Activated T-helper 1 cell treated with anti-CD3 and anti-CD28 coated beads, Interleukin-12 subunit alpha, Interleukin-12 subunit beta, Interleukin-2, Interleukin-4 antibody, amounts not matched to agents 30 ng/mL and 10 ng/mL and 1 ng/mL, durations not matched to agents 14 hours and 24 hours and 36 hours (primary cell): ENCODE measurements around the gene ZBTB14. TPM values are rescaled to one million over a fixed set of nuclear protein-coding genes. Genes with fewer than 3 reads are reported as not detected.
A peak's percentile ranks its signal among the peaks of the same experiment; 100 is the strongest.

Source experiments
- DNase-seq: peaks from one replicate; pipeline ENCODE4 v3.0.0; 2021; ENCODE audit warnings: low spot score
- H3K27ac Mint-ChIP-seq: one replicate; pipeline ENCODE4 v1.8.0; 2021; ENCODE audit warnings: mild to moderate bottlenecking, mixed read lengths
- H3K27me3 Mint-ChIP-seq: one replicate; pipeline ENCODE4 v1.8.0; 2022; ENCODE audit warnings: mild to moderate bottlenecking, moderate library complexity, mixed read lengths; ENCODE audit not compliant: insufficient read depth
- H3K36me3 Mint-ChIP-seq: one replicate; pipeline ENCODE4 v1.8.0; 2021; ENCODE audit warnings: low read depth, mixed read lengths
- H3K4me1 Mint-ChIP-seq: one replicate; pipeline ENCODE4 v1.8.0; 2021; ENCODE audit warnings: low read depth, mixed read lengths
- H3K4me3 Mint-ChIP-seq: one replicate; pipeline ENCODE4 v1.8.0; 2021; ENCODE audit warnings: mild to moderate bottlenecking, moderate library complexity, mixed read lengths
- H3K9me3 Mint-ChIP-seq: one replicate; pipeline ENCODE4 v1.8.0; 2021; ENCODE audit warnings: mixed read lengths
- intact Hi-C: fragments of 100-400 bp; cut with micrococcal nuclease; formaldehyde crosslinking; loops from one replicate; pipeline ENCODE4 v1.15.1; 2024
- total RNA-seq: library from RNA; stranded (reverse); gene quantifications from 2 replicates; pipeline ENCODE4 v1.2.3, GENCODE V29; 2022

ZBTB14 gene
- total RNA-seq = 17.1 and 19.5 TPM in 2 replicates

- peak within 1 kb of the TSS; percentile 98 for H3K27ac Mint-ChIP-seq
- DNase-seq = peak; percentile 69
- peaks cover 34% of the 10 kb centered on the region for H3K4me1 Mint-ChIP-seq
- H3K4me3 Mint-ChIP-seq = peak within 1 kb of the TSS; percentile 94
- H3K9me3 Mint-ChIP-seq = no peaks in the 10 kb centered on the region
- peaks cover 19% of the 10 kb centered on the region for H3K36me3 Mint-ChIP-seq
- H3K27me3 Mint-ChIP-seq = peaks cover 13% of the 10 kb centered on the region
- intact Hi-C loops = loop anchor here (5.0 kb wide), 1 partner anchor 1848 kb away; no protein-coding TSS in a partner anchor
Observed at GRCh38 chr18:5295231-5295920, at the start of gene ZBTB14. Gene ZBTB14, minus strand, starts transcription at chr18:5295726. Its CDS starts 2,480 bp downstream, at chr18:5293246.

DNA sequence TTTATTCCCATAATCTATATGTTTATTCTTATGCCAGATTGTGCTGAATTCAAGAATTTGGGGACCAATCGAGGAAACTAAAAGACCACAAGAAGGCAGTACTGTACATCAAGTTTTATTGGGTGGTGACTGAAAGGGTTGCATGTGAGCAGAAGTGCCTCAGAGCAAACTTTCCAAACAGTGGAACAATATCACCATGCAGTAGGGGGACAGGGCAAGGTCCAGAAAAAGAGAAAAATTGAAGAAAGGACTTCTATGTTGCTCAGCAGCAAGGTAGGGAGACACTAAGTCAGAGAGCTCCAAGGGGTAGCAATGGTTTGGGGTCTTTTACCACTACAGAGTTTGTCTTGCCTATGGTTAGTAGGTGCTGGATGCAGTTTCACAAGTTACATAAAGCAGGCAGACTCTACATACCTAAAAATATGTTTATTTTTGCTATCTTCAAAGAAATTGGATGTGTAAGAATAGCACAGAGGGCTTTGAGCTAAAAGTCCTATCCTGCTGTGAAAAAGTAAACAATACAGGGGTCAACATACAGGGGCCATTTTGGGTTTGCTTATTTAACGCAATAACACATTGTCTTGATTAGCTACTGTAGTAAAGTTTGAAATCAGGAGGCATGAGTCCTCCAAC is 43.8 kb upstream of the ZBTB14 start:
- intact Hi-C loops = no loop called here
- Mint-ChIP-seq H3K36me3 (no peaks in the 10 kb centered on the region), H3K9me3 (no peaks in the 10 kb centered on the region), H3K4me1 (no peaks in the 10 kb centered on the region), H3K27me3 (no peaks in the 10 kb centered on the region), H3K4me3 (no peak overlapping the region), H3K27ac (no peak overlapping the region)
- DNase-seq = no peak

DNA sequence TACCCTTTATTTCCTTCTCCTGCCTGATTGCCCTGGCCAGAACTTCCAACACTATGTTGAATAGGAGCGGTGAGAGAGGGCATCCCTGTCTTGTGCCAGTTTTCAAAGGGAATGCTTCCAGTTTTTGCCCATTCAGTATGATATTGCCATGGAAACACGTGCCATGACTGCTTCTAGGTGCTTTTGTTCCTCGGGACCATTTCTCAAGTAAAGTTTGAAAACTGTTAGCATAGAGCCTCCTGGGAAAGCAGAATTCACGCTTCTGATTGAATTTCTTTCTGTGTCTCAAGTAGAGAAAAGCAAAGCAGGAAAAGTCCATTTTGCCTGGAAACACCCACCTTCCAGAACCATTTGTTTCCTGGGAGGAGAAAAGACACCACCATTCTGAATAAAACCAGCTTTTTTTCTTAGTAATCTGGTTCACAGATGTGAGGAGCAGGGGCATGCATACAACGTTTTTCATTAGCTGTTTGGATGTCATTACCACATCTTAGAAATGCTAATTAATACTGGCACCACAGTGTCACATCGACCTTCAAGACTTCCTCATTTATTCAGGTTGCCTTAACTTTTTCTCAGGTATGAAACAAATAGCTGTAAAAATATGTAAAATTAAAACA is 39.0 kb upstream of the ZBTB14 start:
- intact Hi-C loops = no loop called here
- no peak overlapping the region for H3K27ac Mint-ChIP-seq
- no peaks in the 10 kb centered on the region for H3K36me3 Mint-ChIP-seq
- no peak overlapping the region for H3K4me3 Mint-ChIP-seq
- no peaks in the 10 kb centered on the region for H3K4me1 Mint-ChIP-seq
- peaks cover 3% of the 10 kb centered on the region for H3K9me3 Mint-ChIP-seq
- no peaks in the 10 kb centered on the region for H3K27me3 Mint-ChIP-seq
- no peak for DNase-seq

- H3K27ac Mint-ChIP-seq = no peak overlapping the region
- peaks cover 6% of the 10 kb centered on the region for H3K9me3 Mint-ChIP-seq
- no peaks in the 10 kb centered on the region for H3K27me3 Mint-ChIP-seq
- H3K36me3 Mint-ChIP-seq = peaks cover 2% of the 10 kb centered on the region
- intact Hi-C loops = no loop called here
- no peak overlapping the region for H3K4me3 Mint-ChIP-seq
- DNase-seq = no peak
- H3K4me1 Mint-ChIP-seq = no peaks in the 10 kb centered on the region
Observed at GRCh38 chr18:5318061-5318700, 22.7 kb upstream of the ZBTB14 start.

GRCh38 chr18:5317186-5317585 is 21.7 kb upstream of the ZBTB14 start:
- Mint-ChIP-seq H3K4me1 (no peaks in the 10 kb centered on the region), H3K4me3 (no peak overlapping the region), H3K36me3 (peaks cover 3% of the 10 kb centered on the region), H3K27me3 (no peaks in the 10 kb centered on the region), H3K9me3 (no peaks in the 10 kb centered on the region), H3K27ac (no peak overlapping the region)
- DNase-seq = no peak
- intact Hi-C loops = no loop called here

GRCh38 chr18:5315838-5316237 is 20.3 kb upstream of the ZBTB14 start:
- no peak overlapping the region for H3K27ac Mint-ChIP-seq
- DNase-seq = no peak
- no peaks in the 10 kb centered on the region for H3K9me3 Mint-ChIP-seq
- H3K4me3 Mint-ChIP-seq = no peak overlapping the region
- H3K27me3 Mint-ChIP-seq = no peaks in the 10 kb centered on the region
- peaks cover 3% of the 10 kb centered on the region for H3K36me3 Mint-ChIP-seq
- intact Hi-C loops = no loop called here
- H3K4me1 Mint-ChIP-seq = no peaks in the 10 kb centered on the region

- peaks cover 10% of the 10 kb centered on the region for H3K4me1 Mint-ChIP-seq
- peaks cover 1% of the 10 kb centered on the region for H3K36me3 Mint-ChIP-seq
- no peaks in the 10 kb centered on the region for H3K27me3 Mint-ChIP-seq
- intact Hi-C loops = no loop called here
- no peak overlapping the region for H3K27ac Mint-ChIP-seq
- no peaks in the 10 kb centered on the region for H3K9me3 Mint-ChIP-seq
- H3K4me3 Mint-ChIP-seq = no peak overlapping the region
- no peak for DNase-seq
Observed at GRCh38 chr18:5311301-5311989, 15.9 kb upstream of the ZBTB14 start.

DNA sequence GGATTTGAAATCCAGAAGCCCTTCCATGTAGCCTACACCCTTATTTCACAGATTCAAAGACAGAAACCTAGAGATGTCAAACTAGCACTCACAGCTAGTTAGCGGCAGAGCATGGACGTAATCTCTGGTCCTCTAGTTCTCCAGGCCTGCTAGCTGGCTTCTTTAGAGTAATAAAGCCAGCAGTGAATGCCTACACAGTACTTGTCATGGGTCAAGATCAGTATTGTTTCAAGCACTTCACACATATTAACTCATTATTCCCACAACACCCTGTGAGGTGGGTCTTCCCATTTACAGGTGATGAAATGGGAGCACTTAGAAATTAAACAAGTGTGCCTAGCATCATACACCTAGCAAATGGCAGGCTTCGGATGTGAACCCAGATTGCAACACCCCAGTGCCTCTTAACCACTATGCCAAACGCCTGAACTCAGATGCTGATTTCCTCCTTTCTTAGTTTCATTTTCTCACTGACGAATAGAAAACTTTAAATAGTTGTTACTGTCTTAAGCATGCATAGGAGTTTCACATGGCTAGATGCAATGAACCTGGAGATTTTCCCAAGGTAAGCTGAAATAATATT is 14.5 kb upstream of the ZBTB14 start:
- Mint-ChIP-seq H3K4me1 (peaks cover 10% of the 10 kb centered on the region), H3K36me3 (peaks cover 1% of the 10 kb centered on the region), H3K4me3 (peak overlapping the region; percentile 57), H3K9me3 (no peaks in the 10 kb centered on the region), H3K27ac (peak overlapping the region; percentile 38), H3K27me3 (no peaks in the 10 kb centered on the region)
- DNase-seq = peak; percentile 19
- intact Hi-C loops = loop anchor here (1.0 kb wide), 1 partner anchor 13 kb away; no protein-coding TSS in a partner anchor

GRCh38 chr18:5305835-5306234 is 10.3 kb upstream of the ZBTB14 start:
- Mint-ChIP-seq H3K4me1 (peaks cover 10% of the 10 kb centered on the region), H3K27ac (no peak overlapping the region), H3K27me3 (peaks cover 17% of the 10 kb centered on the region), H3K4me3 (no peak overlapping the region), H3K9me3 (no peaks in the 10 kb centered on the region), H3K36me3 (no peaks in the 10 kb centered on the region)
- no peak for DNase-seq
- intact Hi-C loops = no loop called here

DNA sequence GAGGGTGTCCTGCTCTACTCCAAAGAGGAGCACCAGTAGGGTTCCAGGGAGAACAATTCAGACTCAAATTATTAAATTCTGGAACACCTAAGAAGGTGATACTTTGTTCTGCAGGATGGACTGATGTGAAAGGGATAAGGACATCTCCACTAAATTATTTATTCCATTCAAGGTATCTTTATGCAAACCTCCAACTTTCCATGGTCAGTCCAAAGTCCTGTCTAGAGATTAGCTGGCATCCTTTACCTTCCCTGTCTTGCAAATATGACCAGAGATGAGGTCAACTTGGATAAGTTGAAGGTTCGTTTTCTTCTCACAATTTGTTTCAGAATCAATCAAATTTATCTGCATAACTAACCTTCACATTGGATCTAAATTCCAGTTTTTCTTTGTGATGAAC is 8.7 kb upstream of the ZBTB14 start:
- Mint-ChIP-seq H3K36me3 (no peaks in the 10 kb centered on the region), H3K4me3 (no peak overlapping the region), H3K27me3 (peaks cover 31% of the 10 kb centered on the region), H3K27ac (no peak overlapping the region), H3K4me1 (peaks cover 1% of the 10 kb centered on the region), H3K9me3 (no peaks in the 10 kb centered on the region)
- intact Hi-C loops = no loop called here
- DNase-seq = no peak

DNA sequence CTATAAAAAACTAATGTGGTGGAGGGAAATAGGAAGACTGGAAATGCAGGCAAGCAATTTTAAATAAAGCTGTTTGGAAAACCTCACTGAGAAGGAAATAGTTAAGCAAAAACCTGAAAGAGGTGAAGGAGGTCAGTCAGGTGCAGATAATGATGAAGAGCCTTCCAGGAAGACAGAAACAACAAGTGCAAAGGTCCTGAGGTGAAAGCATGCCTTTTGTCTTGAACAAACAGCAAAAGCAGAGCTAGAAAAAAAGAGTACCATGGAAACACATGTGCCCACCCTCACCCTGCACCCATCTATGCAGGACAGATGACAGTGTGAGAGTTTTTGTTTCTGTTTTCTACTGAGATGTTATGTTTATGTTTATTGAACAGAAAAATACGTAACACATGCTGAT is 8.1 kb upstream of the ZBTB14 start:
- Mint-ChIP-seq H3K9me3 (no peaks in the 10 kb centered on the region), H3K27me3 (peaks cover 33% of the 10 kb centered on the region), H3K36me3 (no peaks in the 10 kb centered on the region), H3K4me1 (no peaks in the 10 kb centered on the region), H3K27ac (no peak overlapping the region), H3K4me3 (no peak overlapping the region)
- intact Hi-C loops = no loop called here
- no peak for DNase-seq

- Mint-ChIP-seq H3K4me1 (peaks cover 5% of the 10 kb centered on the region), H3K36me3 (no peaks in the 10 kb centered on the region), H3K27me3 (peaks cover 33% of the 10 kb centered on the region), H3K4me3 (no peak overlapping the region), H3K9me3 (no peaks in the 10 kb centered on the region), H3K27ac (peak overlapping the region; percentile 9)
- DNase-seq = no peak
- intact Hi-C loops = no loop called here
Observed at GRCh38 chr18:5302606-5303005, 7.1 kb upstream of the ZBTB14 start.
